ENCODE measurements around the gene RANBP9.

Gene RANBP9

DNA sequence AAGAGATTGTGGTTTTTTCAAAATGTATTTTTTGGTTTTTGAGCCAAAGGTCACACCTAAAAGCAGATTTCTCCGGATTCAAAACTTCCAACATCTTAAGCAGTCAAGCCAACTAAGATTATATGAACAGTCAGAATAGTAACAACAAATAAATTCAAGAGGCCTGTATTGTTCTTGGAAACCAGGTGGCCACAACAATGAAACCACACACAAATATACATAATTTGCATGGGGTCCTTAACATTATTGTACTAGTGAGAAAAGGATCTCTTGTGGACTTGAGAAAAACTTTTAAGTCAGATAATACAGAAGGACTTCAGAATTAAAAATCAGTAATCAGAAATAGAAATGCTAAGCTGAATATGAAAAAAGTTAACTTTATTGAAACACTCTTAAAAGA is 55.9 kb downstream of the RANBP9 start:
- peaks cover 34% of the 10 kb centered on the region for H3K79me2 ChIP-seq (ENCODE audit: control insufficient read depth, low read length)
- H4K20me1 ChIP-seq (ENCODE audit: control insufficient read depth, insufficient read depth, low read depth, low read length) = no peaks in the 10 kb centered on the region

DNA sequence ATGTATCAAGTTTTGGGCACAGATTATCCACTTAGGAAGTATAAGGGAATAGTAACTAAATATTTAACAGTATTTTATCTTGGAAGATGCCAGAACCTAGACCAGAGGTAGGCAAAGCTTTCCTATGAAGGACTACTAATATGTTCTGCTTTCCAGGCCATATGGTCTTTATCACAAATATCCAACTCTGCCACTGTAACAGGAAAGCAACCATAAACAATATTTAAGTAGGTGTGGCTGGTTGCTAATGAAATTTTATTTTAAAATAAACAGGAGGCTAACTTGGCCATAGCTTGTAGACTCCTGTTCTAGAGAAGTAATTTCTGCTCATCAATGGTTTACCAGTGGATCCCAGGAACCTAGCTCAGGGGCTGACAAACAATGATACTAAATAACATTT is 57.1 kb downstream of the RANBP9 start:
- Histone ChIP-seq H3K4me2 (ENCODE audit: low read length) (no peak overlapping the region), H3F3A (ENCODE audit: control insufficient read depth, insufficient read depth) (no peaks in the 10 kb centered on the region), H3K9me2 (replicated peaks; ENCODE audit: control insufficient read depth, low read length) (no peaks in the 10 kb centered on the region), H3K9me3 (ENCODE audit: control insufficient read depth, insufficient read depth, low read length) (no peaks in the 10 kb centered on the region), H3K27ac (ENCODE audit: low read depth, low read length) (no peak overlapping the region), H4K20me1 (ENCODE audit: control insufficient read depth, insufficient read depth, low read depth, low read length) (no peaks in the 10 kb centered on the region), H3K79me2 (ENCODE audit: control insufficient read depth, low read length) (peaks cover 22% of the 10 kb centered on the region), H3K36me3 (ENCODE audit: control insufficient read depth, low read length) (peaks cover 23% of the 10 kb centered on the region), H3K27me3 (ENCODE audit: control insufficient read depth, low read length) (no peaks in the 10 kb centered on the region), H3K4me1 (ENCODE audit: control insufficient read depth, low read length) (peaks cover 10% of the 10 kb centered on the region), H3K4me3 (ENCODE audit: low read length) (no peak overlapping the region)
- TF ChIP-seq CTCF (IDR thresholded peaks at IDR 0.05; ENCODE audit: low read depth, low read length, poor library complexity, severe bottlenecking) = no peak
- no peak for TF ChIP-seq EZH2phosphoT487 (IDR thresholded peaks at IDR 0.05; ENCODE audit: borderline replicate concordance, low read length)

More for the DNA sequence above, 55.9 kb downstream of the RANBP9 start:
- Histone ChIP-seq H3K36me3 (ENCODE audit: control insufficient read depth, low read length) (peaks cover 21% of the 10 kb centered on the region), H3K27ac (ENCODE audit: low read depth, low read length) (no peak overlapping the region), H3K27me3 (ENCODE audit: control insufficient read depth, low read length) (no peaks in the 10 kb centered on the region), H3K4me1 (ENCODE audit: control insufficient read depth, low read length) (peaks cover 10% of the 10 kb centered on the region), H3F3A (ENCODE audit: control insufficient read depth, insufficient read depth) (no peaks in the 10 kb centered on the region), H3K9me2 (replicated peaks; ENCODE audit: control insufficient read depth, low read length) (no peaks in the 10 kb centered on the region), H3K4me3 (ENCODE audit: low read length) (no peak overlapping the region), H3K4me2 (ENCODE audit: low read length) (no peak overlapping the region), H3K9me3 (ENCODE audit: control insufficient read depth, insufficient read depth, low read length) (no peaks in the 10 kb centered on the region)
- TF ChIP-seq EZH2phosphoT487 (IDR thresholded peaks at IDR 0.05; ENCODE audit: borderline replicate concordance, low read length) = no peak
- no peak for TF ChIP-seq CTCF (IDR thresholded peaks at IDR 0.05; ENCODE audit: low read depth, low read length, poor library complexity, severe bottlenecking)

DNA sequence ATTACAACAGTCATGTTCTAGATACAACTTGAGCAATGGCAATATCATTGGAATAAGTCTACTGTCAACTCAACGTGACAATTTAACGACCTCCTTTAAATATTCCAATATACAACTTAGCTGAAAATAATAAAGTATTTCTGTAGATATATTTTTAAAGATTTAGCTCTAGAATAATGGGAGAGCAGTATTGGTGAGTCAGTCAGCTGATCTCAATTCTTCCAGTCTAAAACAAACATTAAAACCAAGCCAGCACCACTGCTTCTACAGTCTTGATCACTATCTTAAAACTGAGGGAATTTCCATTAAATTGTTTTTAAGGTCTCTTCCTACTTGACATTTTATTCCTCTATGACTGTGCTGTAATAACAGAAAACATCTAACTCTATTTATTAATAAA is 58.3 kb downstream of the RANBP9 start:
- no peaks in the 10 kb centered on the region for H3K9me3 ChIP-seq (ENCODE audit: control insufficient read depth, insufficient read depth, low read length)
- peaks cover 27% of the 10 kb centered on the region for H3K36me3 ChIP-seq (ENCODE audit: control insufficient read depth, low read length)
- no peaks in the 10 kb centered on the region; the same call in 1 of the 2 replicates for H3F3A ChIP-seq (ENCODE audit: control insufficient read depth, insufficient read depth)
- no peaks in the 10 kb centered on the region for H3K27me3 ChIP-seq (ENCODE audit: control insufficient read depth, low read length)
- no peak overlapping the region for H3K4me3 ChIP-seq (ENCODE audit: low read length)
- TF ChIP-seq CTCF (IDR thresholded peaks at IDR 0.05; ENCODE audit: low read depth, low read length, poor library complexity, severe bottlenecking) (no peak), EZH2phosphoT487 (IDR thresholded peaks at IDR 0.05; ENCODE audit: borderline replicate concordance, low read length) (no peak)
- H3K4me2 ChIP-seq (ENCODE audit: low read length) = no peak overlapping the region
- no peaks in the 10 kb centered on the region for H4K20me1 ChIP-seq (ENCODE audit: control insufficient read depth, insufficient read depth, low read depth, low read length)
- H3K9me2 ChIP-seq (replicated peaks; ENCODE audit: control insufficient read depth, low read length) = no peaks in the 10 kb centered on the region
- H3K27ac ChIP-seq (ENCODE audit: low read depth, low read length) = no peak overlapping the region
- H3K4me1 ChIP-seq (ENCODE audit: control insufficient read depth, low read length) = peaks cover 10% of the 10 kb centered on the region
- H3K79me2 ChIP-seq (ENCODE audit: control insufficient read depth, low read length) = peaks cover 10% of the 10 kb centered on the region

Measured in DOHH2 (cell line).